Psoas muscle (tissue), 8 donors: Measurements from ENCODE around the gene RAB8A. TPM values are rescaled to one million over a fixed set of nuclear protein-coding genes. Genes with fewer than 3 reads are reported as not detected.

ENCODE experiments used
- ATAC-seq, 4 donors: fragments of 200-7000 bp; cut with Tn5 transposase; one replicate each; pipeline ENCODE4 v1.9.1; 2020; ENCODE audit warnings: moderate library complexity in 3 of 4, mild to moderate bottlenecking in 2 of 4
- DNase-seq, 2 donors: peaks; one replicate each; pipeline ENCODE4 v3.0.0-alpha.2; 2020
- H3K27ac ChIP-seq: fragments of 200-600 bp; one replicate; pipeline ENCODE4 v1.8.0; 2022
- H3K27me3 ChIP-seq, 3 donors: fragments of 200-600 bp in 1 of 3; one replicate each; pipeline versions ENCODE4 v1.6.1 to v1.8.0; 2013 to 2022; ENCODE audit warnings: low read length in 2 of 3, mild to moderate bottlenecking in 2 of 3, moderate library complexity in 1 of 3; ENCODE audit not compliant: insufficient read depth in 3 of 3
- H3K36me3 ChIP-seq, 2 donors: fragments of 200-600 bp in 1 of 2; one replicate each; pipeline versions ENCODE4 v1.6.1 to v1.8.0; 2013 to 2022; ENCODE audit warnings: low read depth in 1 of 2, mild to moderate bottlenecking in 1 of 2, moderate library complexity in 1 of 2; ENCODE audit not compliant: insufficient read depth in 1 of 2
- H3K4me1 ChIP-seq: fragments of 200-600 bp; one replicate; pipeline ENCODE4 v1.8.0; 2022
- H3K4me3 ChIP-seq: fragments of 200-600 bp; one replicate; pipeline ENCODE4 v1.8.0; 2022; ENCODE audit warnings: mild to moderate bottlenecking
- H3K9me3 ChIP-seq: fragments of 200-600 bp; one replicate; pipeline ENCODE4 v1.8.0; 2022
- CTCF ChIP-seq: fragments of 200-600 bp; IDR thresholded peaks from one replicate; pipeline ENCODE4 v1.8.0; 2022; ENCODE audit warnings: antibody characterized with exemption
- WGBS, 3 donors: extraction: QIAGEN DNeasy Blood & Tissue Kit; methylation state at CpG; one replicate each; pipeline versions ENCODE4 v1.1.6 to v1.1.7; 2013; 5-methylcytosine and 5-hydroxymethylcytosine counted together
- intact Hi-C, 2 donors: fragments of 100-400 bp; cut with DNase I; formaldehyde crosslinking; loops; one replicate each; pipeline versions ENCODE4 v1.11.0 to v1.14.2; 2022
- polyA plus RNA-seq, 3 donors: library from polyadenylated mRNA; stranded (reverse); fragments of 200-250 nt; gene quantifications; one replicate each; pipeline ENCODE4 v1.2.3, GENCODE V29; 2013
- total RNA-seq, 4 donors: library from RNA; stranded (reverse); fragmentation: NEBNext Ultra II Directional in 2 of 4; extraction: Animal tissue kit (Norgen Biotek cat#: 25700) in 2 of 4; gene quantifications; one replicate each; pipeline versions ENCODE4 v1.2.1 to v1.2.4, GENCODE V29; 2021 to 2023
- donor health status: healthy with polysubstance abuse.
- donor health status: DM: no; HTN: no; CAD: no; lungs with moderate emphysema.
- donor health status: Bipolar disorder and iron deficiency.
- donor health status: healthy.
- donor health status: DM: yes; HTN: yes; CAD: no.
- donor health status: DM: no; HTN: no; CAD: no.
- donor health status: DM: no; HTN: no; CAD: no.
- donor health status: DM: yes; HTN: yes; CAD: no.

RAB8A gene
- total and polyA plus RNA-seq, 7 donors: 7.1 to 13.0 (median 8.4) TPM

GRCh38 chr19:16066611-16067104 lies 45.0 kb upstream of the RAB8A start:
- 40 to 45% (median 44%) methylated on average over 6 of the region's 6 CpGs for WGBS, 3 donors
- peaks cover 0 to 9% (median 4%) of the 10 kb centered on the region in 3 donors for H3K27me3 ChIP-seq
- TF ChIP-seq CTCF: peak; percentile 19
- no peak overlapping the region for H3K27ac ChIP-seq
- ATAC-seq: peak in 1 of 4 donors; percentile 44
- H3K4me3 ChIP-seq: no peak overlapping the region
- no peaks in the 10 kb centered on the region for H3K9me3 ChIP-seq
- no peak for DNase-seq
- H3K4me1 ChIP-seq: no peaks in the 10 kb centered on the region
- H3K36me3 ChIP-seq: no peaks in the 10 kb centered on the region
- intact Hi-C loops: no loop called here

- ATAC-seq (peak in 1 of 4 donors; percentile 52), DNase-seq (peak; percentile 40 to 60)
- no peaks in the 10 kb centered on the region for H3K9me3 ChIP-seq
- H3K4me1 ChIP-seq: no peaks in the 10 kb centered on the region
- intact Hi-C loops: no loop called here
- no peaks in the 10 kb centered on the region for H3K36me3 ChIP-seq
- no peak overlapping the region for H3K27ac ChIP-seq
- no peak for TF ChIP-seq CTCF
- peaks cover 0 to 9% (median 4%) of the 10 kb centered on the region in 3 donors for H3K27me3 ChIP-seq
- H3K4me3 ChIP-seq: peak overlapping the region; percentile 41
- 63 to 65% (median 64%) methylated on average over 39 to 40 of the region's 40 CpGs for WGBS, 3 donors
Observed at GRCh38 chr19:16067205-16067938, 44.3 kb upstream of the RAB8A start.

- H3K4me1 ChIP-seq: no peaks in the 10 kb centered on the region
- H3K36me3 ChIP-seq: no peaks in the 10 kb centered on the region
- H3K27me3 ChIP-seq: peaks cover 0 to 9% (median 6%) of the 10 kb centered on the region in 3 donors
- DNase-seq: no peak
- no peak overlapping the region for H3K27ac ChIP-seq
- intact Hi-C loops: no loop called here
- WGBS, 3 donors: 82 to 92% (median 90%) methylated on average over 10 of the region's 10 CpGs
- H3K9me3 ChIP-seq: no peaks in the 10 kb centered on the region
- ATAC-seq: no peak
- TF ChIP-seq CTCF: no peak
- H3K4me3 ChIP-seq: peak overlapping the region; percentile 41
Observed at GRCh38 chr19:16068696-16069259, 42.9 kb upstream of the RAB8A start.

- peaks cover 0 to 5% (median 4%) of the 10 kb centered on the region in 3 donors for H3K27me3 ChIP-seq
- no peaks in the 10 kb centered on the region for H3K36me3 ChIP-seq
- DNase-seq (no peak), ATAC-seq (no peak)
- H3K9me3 ChIP-seq: no peaks in the 10 kb centered on the region
- 73 to 86% (median 83%) methylated on average over 10 of the region's 10 CpGs for WGBS, 3 donors
- no peak for TF ChIP-seq CTCF
- intact Hi-C loops: no loop called here
- H3K27ac ChIP-seq: peak overlapping the region; percentile 55
- H3K4me3 ChIP-seq: peak overlapping the region; percentile 18
- H3K4me1 ChIP-seq: no peaks in the 10 kb centered on the region
Observed at GRCh38 chr19:16069813-16070365, 41.8 kb upstream of the RAB8A start.
